ENCODE measurements around the gene ZNF511.

GRCh38 chr10:133308421-133309099 is at the start of gene ZNF511, which contains the start of gene TUBGCP2:
- TF ChIP-seq CTCF (IDR thresholded peaks at IDR 0.05; ENCODE audit: low read length) (no peak), EZH2 (optimal IDR thresholded peaks at IDR 0.05; ENCODE audit: low read depth, low read length) (no peak), EZH2phosphoT487 (IDR thresholded peaks at IDR 0.05; ENCODE audit: low read length) (no peak)
